AG08396 (cell line): Measurements from ENCODE around the gene ZNF750.

ENCODE experiments used
- DNase-seq: peaks from one replicate; pipeline ENCODE4 v3.0.0; 2012; ENCODE audit warnings: low spot score, mixed read lengths

Gene ZNF750

GRCh38 chr17:82872591-82873520 lies 33.0 kb upstream of the ZNF750 start:
- no peak for DNase-seq

DNA sequence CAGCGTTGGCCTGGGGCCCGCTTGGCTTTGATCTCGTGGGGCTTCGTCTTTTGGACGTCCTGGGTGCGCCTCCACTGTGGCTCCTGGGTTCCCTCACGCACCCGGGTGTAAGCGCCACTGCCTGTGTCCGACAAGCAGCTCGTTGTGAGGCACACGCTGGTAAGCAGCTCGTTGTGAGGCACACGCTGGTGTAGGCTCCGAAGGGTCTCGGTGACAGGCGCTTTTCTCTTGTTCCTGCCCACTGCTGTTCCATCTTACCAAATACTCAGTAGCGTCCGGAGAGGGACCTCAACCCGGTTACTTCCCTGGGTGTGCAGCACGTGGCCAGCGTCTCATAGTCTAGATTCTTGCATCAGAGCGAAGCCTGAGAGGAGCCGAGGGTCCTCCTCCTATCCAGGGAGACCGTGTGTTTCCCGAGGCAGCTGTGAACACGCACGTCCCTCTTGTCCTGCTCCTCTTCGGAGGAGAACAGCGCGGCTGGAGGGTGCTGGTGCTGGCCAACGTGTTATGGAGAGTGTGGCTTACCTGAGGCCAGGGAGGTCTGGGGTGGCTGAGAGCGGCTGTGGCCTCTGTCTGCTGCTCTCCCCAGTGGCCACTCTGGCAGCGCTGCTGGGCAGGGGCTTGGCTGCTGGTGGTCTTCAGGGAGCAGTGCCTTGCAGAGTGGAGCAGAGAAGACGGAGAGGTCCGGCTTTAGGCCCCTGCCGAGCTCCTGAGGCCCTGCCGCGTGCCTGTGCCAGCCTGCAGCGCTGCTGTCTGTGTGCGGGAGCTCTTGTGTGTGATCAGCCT lies 32.1 kb upstream of the ZNF750 start:
- no peak for DNase-seq

DNA sequence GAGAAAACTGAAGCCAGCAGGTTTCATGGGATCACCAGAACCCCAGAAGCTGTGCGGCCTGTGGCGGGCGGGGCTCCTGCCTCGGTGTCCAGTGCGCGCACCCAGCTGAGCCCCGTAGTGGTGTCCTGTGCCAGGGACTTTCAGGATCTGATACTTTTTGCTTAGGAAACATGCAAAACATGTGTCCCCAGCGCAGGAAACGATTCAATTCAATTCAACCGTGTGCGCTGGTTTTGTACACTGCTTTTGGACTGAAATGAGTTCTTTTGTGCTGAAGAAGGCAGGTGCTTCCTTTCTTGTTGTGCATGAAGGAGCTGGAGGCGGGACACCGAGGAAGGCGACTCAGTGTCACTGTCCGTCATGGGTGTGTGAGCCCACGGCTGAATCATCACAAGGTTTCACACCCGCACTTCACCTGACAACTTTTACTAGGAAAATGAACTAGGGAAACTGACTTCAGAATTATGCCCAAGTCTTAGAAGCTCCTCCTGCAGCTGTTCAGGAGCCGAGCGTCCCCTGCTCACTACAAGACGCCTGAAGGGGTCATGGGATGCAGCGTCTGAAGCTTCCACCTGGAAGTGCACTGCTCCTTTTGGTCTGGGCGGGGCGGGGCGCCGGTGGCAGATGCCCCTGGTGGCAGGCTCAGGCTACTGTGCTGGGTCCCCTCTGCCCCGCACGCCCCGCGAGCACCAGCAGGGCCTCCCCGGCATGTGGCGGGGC lies 31.4 kb upstream of the ZNF750 start:
- DNase-seq: no peak

DNA sequence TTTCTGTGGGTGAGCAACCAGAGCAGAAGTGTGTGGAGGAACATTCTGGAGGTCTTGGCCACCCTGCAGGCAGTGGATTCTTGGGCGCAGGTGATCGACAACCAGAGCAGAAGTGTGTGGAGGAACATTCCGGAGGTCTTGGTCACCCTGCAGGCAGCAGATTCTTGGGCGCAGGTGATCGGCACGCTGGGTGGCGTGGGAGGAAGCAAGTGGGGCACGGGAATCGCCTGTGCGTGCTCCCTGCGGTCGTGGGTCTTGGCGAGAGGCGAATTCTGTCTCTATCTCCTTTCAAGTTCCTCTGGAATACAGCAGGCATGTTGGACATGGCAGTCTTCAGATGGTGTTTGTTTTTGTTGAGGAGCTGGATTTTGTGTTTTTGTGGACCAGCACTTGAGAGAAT lies 30.7 kb upstream of the ZNF750 start:
- DNase-seq: no peak

DNA sequence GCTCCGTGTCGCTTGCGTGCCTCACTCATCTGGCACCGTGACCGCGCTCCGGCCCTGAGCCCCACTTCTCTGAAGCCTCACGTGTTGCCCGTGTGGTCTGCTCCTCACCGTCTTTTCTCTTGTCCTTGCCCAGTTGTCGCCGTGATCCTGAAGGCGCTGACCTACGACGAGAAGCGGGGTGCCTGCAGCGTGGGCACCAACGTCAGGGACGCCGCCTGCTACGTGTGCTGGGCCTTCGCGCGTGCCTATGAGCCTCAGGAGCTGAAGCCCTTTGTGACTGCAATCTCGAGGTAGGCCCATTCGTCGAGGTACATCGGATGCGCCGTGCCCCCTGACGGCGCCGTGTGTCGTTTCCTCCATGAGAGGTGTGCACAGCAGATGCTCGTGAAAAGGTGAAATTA lies 30.3 kb upstream of the ZNF750 start:
- DNase-seq: no peak

DNA sequence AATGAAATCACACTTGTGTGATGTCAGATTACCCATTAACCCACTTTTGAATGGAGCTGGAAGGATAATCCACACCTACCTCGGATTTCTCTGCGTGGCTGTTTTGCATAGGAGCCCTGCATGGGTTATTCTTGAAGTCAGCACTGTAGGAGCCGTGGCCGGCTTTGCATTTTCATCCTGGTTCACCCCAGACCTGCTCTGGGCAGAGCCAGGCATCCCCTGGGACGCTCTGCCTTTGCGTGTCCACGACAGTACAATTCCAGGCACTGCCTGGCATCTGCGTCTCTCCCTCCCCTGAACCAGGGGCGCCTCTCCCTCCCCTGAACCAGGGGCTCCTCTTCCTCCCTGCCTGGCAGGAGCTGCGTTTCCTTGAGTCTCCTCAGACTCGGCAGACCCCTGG lies 29.7 kb upstream of the ZNF750 start:
- no peak for DNase-seq

GRCh38 chr17:82868715-82869131 lies 28.9 kb upstream of the ZNF750 start:
- no peak for DNase-seq

DNA sequence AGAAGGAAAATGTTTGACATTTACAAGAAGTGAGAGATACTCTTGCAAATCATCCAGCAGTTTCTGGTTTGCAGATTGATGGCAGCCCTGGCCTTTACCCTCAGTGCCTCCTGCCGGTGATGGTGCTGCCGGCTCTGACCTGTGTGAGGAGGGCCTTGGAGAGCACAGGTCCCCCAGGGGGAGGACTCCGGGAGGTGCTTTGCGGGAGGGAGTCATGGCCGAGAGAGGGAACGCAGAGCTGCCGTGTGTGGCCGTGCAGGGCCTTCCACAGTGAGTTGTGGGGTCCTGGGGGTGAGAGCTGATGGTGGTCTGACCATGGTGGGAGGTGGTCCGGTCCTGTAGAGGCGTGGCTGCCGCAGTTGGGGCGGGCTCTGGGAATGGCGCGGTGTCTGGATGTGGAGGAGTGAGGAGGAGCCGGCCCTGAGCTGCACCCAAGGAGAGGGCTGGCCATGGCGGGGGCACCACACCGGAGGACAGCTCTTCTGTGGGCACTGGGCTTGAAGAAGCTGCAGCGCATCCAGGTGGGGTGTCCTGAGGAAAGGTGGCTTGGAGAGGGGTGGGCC lies 28.0 kb upstream of the ZNF750 start:
- DNase-seq: no peak

DNA sequence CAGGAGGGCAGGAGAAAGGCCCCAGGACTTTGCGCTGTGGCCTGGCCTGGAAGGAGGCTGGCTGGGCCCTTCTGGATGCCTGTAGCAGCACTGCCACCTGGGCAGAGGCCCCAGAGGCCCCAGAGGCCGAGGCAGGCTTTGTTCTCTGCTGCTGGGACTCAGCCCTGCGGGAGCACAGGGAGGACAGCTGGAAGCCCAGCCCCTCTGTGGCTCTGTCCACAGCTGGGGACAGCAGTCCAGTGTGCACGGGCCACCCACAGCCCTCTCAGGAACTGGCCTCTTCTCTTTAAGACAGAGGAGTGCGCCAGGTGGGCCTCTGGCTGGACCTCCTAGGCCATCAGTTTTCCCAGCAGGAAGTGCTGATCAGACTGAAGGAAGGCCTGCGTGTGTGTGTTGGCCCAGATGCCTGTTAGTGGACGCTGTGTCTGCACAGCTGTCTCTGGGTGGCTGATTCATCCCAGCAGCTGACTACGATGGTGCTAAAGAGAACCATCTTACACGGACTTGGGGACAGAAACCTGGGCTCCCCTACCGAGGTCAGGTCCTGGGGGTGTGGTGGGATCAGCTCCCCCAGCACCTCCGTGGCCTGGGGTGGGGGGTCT lies 26.9 kb upstream of the ZNF750 start:
- peak; percentile 88 for DNase-seq

GRCh38 chr17:82865774-82866395 lies 26.1 kb upstream of the ZNF750 start:
- DNase-seq: no peak

GRCh38 chr17:82865274-82865673 lies 25.5 kb upstream of the ZNF750 start:
- DNase-seq: no peak

DNA sequence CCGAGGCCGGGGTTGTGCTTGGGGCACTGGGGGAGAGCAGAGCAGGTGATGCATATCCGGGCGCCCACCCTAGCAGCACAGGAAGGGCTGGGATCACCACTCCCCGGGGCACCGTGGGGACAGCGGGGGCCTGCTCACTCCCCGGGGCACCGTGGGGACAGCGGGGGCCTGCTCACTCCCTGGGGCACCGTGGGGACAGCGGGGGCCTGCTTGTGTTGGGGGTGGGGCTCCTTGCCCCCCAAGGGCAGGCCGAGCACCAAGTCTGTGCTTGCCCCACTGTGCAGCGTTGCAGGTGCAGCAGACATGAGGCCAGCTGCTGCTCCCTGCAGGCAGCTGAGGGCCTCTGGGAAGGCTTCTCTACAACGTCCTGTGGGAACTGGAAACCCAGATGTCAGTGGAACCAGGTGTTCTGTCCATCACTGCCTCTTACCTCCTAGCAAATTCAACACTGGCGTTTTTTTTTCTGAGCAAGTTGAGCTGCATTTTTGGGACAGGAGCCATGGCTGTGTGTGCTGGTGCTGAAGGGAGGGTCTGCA lies 25.0 kb upstream of the ZNF750 start:
- DNase-seq: no peak

GRCh38 chr17:82863941-82864712 lies 24.3 kb upstream of the ZNF750 start:
- DNase-seq: peak; percentile 84

- DNase-seq: no peak
Measured at GRCh38 chr17:82863383-82863940, 23.6 kb upstream of the ZNF750 start.

GRCh38 chr17:82862737-82863382 lies 23.0 kb upstream of the ZNF750 start:
- DNase-seq: no peak

DNA sequence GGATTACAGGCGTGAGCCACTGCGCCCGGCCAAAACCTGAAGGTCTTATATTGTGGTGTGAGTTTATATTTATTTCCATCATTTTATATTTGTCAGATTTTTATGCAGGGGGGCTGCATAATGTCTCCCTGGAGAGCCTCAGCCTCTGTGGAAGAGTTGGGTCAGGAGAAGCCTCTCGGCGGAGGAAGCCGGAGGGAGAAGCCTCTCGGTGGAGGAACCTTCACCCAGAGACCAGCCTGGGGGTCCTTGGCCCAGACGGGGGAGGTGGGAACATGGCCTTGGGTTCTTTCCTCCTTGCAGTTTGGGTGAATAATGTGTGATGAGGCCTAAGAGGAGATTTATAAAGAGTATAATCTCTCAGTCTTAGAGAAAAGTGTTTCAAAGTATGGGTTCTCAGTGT lies 22.4 kb upstream of the ZNF750 start:
- DNase-seq: no peak

DNA sequence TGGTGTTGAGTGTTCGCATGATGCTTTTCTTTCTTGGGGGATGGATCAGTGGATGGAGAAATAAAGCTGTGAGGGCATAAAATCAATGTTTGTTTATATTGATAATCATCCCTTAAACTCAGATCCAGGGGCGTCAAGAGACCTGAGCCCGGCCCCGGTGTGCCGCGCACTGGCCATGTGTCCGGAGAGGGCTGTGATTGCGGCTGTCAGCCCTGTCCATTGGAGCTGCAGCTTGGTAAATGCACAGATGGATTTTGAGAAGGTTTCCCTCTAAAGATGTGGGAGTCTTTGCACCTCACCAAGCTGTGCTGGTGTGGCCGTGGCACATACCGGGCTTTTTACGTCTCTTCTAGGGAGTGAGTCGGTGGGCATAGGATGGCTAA lies 21.6 kb upstream of the ZNF750 start:
- no peak for DNase-seq

GRCh38 chr17:82860606-82861392 lies 21.0 kb upstream of the ZNF750 start:
- no peak for DNase-seq
